ENCODE measurements around the gene RGS8.

The RGS8 gene

DNA sequence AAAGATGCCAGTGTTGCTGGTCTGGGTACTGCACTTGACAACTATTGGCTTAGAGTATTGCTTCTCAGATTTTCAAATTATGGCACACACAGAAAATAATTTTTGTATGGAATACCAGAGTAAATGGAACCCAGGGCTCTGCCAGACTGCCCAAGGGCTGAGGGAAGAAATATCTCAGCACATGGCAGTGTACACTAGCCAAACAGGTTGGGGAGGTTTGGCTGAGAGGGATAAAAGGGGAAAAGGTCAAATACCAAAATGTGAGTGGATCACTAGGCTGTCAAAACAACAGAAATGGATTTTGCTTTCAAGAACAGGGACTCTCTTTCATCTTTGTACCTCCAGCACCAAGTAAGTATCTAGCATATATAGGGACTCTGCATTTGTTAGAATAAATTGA is 3.0 kb upstream of the RGS8 start:
- no peak for DNase-seq
- H3K4me1 Mint-ChIP-seq (ENCODE audit: low read depth) = no peaks in the 10 kb centered on the region
- H3K27me3 Mint-ChIP-seq = peaks cover 28% of the 10 kb centered on the region
- H3K36me3 Mint-ChIP-seq (ENCODE audit: low read depth) = no peaks in the 10 kb centered on the region
- no peak overlapping the region for H3K27ac Mint-ChIP-seq
- H3K9me3 Mint-ChIP-seq = no peaks in the 10 kb centered on the region
- no peak overlapping the region for H3K4me3 Mint-ChIP-seq

GRCh38 chr1:182686446-182686845 is 2.1 kb upstream of the RGS8 start:
- H3K27me3 Mint-ChIP-seq = peaks cover 33% of the 10 kb centered on the region
- no peaks in the 10 kb centered on the region for H3K4me1 Mint-ChIP-seq (ENCODE audit: low read depth)

DNA sequence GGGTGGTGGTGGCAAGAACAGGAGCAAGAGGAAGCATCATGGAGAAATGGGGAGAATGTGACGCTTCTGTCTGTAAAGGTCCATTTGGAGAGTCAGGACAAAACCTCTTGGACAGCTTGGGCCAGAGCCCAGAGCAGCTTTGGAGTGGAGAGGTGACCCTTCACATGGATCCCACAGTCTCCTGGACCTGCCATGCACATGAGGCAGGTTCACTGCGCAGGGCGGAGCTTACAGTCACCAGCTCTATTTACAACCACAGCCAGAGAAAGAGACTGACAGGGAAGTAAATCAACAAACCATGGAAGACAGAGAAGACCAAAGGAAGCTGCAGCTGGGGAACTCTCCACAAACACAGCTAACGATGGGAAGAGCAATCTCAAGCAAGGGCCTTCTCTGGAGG is 828 bp upstream of the RGS8 start:
- Mint-ChIP-seq H3K27ac (no peak overlapping the region), H3K36me3 (ENCODE audit: low read depth) (no peaks in the 10 kb centered on the region), H3K4me1 (ENCODE audit: low read depth) (no peaks in the 10 kb centered on the region), H3K27me3 (peaks cover 28% of the 10 kb centered on the region), H3K9me3 (no peaks in the 10 kb centered on the region), H3K4me3 (no peak overlapping the region)
- no peak for DNase-seq

More at GRCh38 chr1:182686446-182686845, 2.1 kb upstream of the RGS8 start:
- H3K4me3 Mint-ChIP-seq = no peak overlapping the region
- no peak overlapping the region for H3K27ac Mint-ChIP-seq
- H3K9me3 Mint-ChIP-seq = no peaks in the 10 kb centered on the region
- DNase-seq = no peak
- H3K36me3 Mint-ChIP-seq (ENCODE audit: low read depth) = no peaks in the 10 kb centered on the region

DNA sequence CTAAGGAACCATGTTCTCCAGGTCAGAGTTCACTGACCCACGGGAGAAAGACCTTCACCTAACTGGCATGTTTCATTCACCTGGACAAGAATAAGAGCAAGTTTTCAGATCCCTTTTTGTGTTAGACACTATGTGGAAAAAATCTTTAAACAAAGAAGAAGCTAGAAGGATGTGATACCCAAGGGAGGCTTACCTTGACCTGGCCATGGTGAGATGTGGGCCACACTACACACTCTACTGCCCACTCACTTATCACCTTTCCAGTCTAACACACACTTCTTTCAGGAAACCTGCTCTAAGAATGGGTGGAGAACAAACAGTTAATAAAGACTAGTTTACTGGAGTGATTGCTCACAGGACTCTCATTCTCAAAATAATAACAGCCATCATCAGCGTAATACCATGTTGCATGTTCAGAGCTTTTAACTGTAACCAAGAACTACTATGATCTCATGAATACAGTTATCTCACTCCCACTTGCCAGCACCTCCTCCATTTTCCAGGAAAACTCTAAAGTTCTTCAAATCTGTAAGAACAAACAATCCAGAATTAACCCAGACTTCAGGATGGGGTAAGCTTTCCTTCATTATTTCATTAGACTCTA is 1.4 kb downstream of the RGS8 start:
- H3K4me1 Mint-ChIP-seq (ENCODE audit: low read depth) = no peaks in the 10 kb centered on the region
- H3K4me3 Mint-ChIP-seq = no peak overlapping the region
- no peaks in the 10 kb centered on the region for H3K9me3 Mint-ChIP-seq
- no peak overlapping the region for H3K27ac Mint-ChIP-seq
- no peak for DNase-seq
- H3K36me3 Mint-ChIP-seq (ENCODE audit: low read depth) = no peaks in the 10 kb centered on the region
- peaks cover 24% of the 10 kb centered on the region for H3K27me3 Mint-ChIP-seq

DNA sequence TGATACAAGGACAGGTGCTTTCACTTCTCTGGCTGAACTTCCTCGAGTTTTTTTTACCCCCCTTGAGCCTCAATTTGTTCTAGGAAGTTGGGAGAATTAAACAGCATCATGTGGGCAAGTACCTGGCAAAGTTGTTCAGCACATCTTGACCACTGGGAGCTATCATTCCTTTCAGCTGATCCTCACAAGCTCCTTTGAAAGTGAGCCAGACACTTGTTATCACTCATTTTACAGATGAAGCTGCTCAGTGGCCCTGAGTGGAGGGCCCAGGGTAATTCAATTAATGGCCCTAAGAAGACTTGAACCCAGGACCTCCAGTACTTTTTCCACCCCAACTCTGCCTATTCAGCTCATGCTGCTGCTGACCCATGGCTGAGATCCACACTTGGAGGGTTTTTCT is 2.0 kb downstream of the RGS8 start:
- peaks cover 2% of the 10 kb centered on the region for H3K4me1 Mint-ChIP-seq (ENCODE audit: low read depth)
- H3K27ac Mint-ChIP-seq = no peak overlapping the region
- no peaks in the 10 kb centered on the region for H3K9me3 Mint-ChIP-seq
- no peaks in the 10 kb centered on the region for H3K36me3 Mint-ChIP-seq (ENCODE audit: low read depth)
- H3K4me3 Mint-ChIP-seq = no peak overlapping the region
- peaks cover 21% of the 10 kb centered on the region for H3K27me3 Mint-ChIP-seq
- DNase-seq = no peak

DNA sequence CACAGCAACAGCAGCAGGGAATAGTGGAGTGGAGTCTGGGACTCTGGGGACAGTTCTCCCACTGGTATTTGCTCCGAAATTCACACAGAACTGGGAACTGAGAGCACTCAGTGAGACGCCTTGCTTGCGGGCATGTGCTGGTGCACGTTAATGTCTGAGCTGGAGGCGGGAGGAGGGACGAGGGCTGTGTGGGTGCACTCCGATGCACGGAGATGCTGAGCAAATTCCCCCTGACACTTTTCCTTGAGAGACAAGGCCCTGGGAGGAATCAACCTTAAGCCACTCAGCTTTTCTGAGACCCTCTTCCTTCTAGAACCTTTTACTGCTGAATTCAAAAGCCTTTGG is 2.8 kb downstream of the RGS8 start:
- no peak for DNase-seq
- H3K27ac Mint-ChIP-seq = no peak overlapping the region
- H3K4me3 Mint-ChIP-seq = no peak overlapping the region
- H3K9me3 Mint-ChIP-seq = no peaks in the 10 kb centered on the region
- no peaks in the 10 kb centered on the region for H3K36me3 Mint-ChIP-seq (ENCODE audit: low read depth)
- H3K4me1 Mint-ChIP-seq (ENCODE audit: low read depth) = peaks cover 2% of the 10 kb centered on the region
- peaks cover 19% of the 10 kb centered on the region for H3K27me3 Mint-ChIP-seq

DNA sequence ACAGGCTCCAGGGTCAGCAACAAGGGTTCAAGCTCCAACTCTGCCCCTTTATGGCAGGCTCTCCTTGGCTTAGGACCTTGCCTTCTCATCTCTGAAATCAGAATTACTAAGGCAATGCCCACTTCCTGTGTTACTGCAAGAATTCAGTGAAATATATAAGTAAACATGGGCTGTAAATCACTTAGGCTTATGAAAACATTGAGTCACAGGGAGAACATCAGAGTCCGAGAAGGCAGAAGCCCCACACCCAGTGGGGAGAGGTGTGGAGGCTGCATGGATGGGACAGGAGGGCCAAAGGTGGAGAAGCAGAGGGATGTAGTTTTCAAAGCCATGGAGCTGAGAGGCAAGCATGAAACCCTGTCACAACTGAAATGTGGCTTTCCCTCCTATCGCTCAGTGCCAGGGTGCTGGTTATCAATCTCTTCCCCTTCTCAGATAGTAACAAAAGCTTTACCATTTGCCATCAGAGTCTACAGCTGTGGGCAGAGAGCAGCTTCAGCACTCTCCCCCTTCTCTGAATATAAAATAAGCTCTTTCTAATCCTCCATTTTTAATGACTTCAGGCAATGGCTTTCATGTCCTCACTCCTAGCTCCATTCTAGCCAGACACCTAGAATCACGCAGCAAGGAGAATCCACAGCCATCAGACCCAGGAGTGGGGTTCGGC is 3.4 kb downstream of the RGS8 start:
- no peak for DNase-seq
- peaks cover 19% of the 10 kb centered on the region for H3K27me3 Mint-ChIP-seq
- no peak overlapping the region for H3K27ac Mint-ChIP-seq
- no peak overlapping the region for H3K4me3 Mint-ChIP-seq
- peaks cover 2% of the 10 kb centered on the region for H3K4me1 Mint-ChIP-seq (ENCODE audit: low read depth)
- no peaks in the 10 kb centered on the region for H3K9me3 Mint-ChIP-seq
- H3K36me3 Mint-ChIP-seq (ENCODE audit: low read depth) = no peaks in the 10 kb centered on the region

DNA sequence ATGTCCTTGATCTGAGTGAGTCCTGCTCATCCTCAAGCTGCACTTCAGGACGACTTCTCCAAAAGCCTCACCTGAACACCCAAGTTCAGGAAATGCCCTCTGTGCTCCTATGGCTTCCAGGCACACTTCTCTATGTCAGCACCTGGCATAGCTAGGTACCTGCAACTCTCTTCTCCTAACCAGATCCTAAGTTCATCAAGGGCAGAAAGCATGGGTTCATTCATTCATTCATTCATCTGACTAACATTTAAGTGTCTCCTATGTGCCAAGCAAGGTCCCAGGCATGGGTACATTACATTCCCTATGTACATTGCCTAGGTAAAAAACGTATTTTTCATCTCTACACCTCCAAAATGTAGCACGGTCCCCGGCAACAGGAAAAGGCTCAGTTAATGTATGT is 4.0 kb downstream of the RGS8 start:
- no peak for DNase-seq
- no peak overlapping the region for H3K4me3 Mint-ChIP-seq
- H3K4me1 Mint-ChIP-seq (ENCODE audit: low read depth) = peaks cover 2% of the 10 kb centered on the region
- no peak overlapping the region for H3K27ac Mint-ChIP-seq
- no peaks in the 10 kb centered on the region for H3K36me3 Mint-ChIP-seq (ENCODE audit: low read depth)
- peaks cover 19% of the 10 kb centered on the region for H3K27me3 Mint-ChIP-seq
- no peaks in the 10 kb centered on the region for H3K9me3 Mint-ChIP-seq

DNA sequence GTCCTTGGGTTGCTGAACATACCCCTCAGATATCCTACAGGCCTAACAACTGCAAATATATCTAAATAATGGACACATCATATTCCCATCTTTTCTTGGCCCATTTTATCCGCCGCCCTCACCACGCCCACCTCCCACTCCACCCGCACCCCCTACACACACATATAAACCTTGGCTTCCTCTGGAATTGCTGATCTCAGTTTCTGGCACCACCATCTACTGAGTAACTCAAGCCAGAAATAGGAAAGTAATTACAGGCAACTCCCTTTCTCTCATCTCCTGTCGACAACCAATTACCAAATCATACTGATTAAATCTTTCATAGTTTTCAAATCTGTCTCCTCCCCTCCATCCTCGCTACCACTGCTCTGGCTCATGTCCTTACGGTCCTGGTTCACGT is 4.7 kb downstream of the RGS8 start:
- no peaks in the 10 kb centered on the region for H3K36me3 Mint-ChIP-seq (ENCODE audit: low read depth)

GRCh38 chr1:182677397-182678098 is 6.8 kb downstream of the RGS8 start:
- no peak for DNase-seq
- H3K36me3 Mint-ChIP-seq (ENCODE audit: low read depth) = no peaks in the 10 kb centered on the region
- H3K27ac Mint-ChIP-seq = no peak overlapping the region
- peaks cover 2% of the 10 kb centered on the region for H3K4me1 Mint-ChIP-seq (ENCODE audit: low read depth)
- no peak overlapping the region for H3K4me3 Mint-ChIP-seq
- peaks cover 9% of the 10 kb centered on the region for H3K27me3 Mint-ChIP-seq
- no peaks in the 10 kb centered on the region for H3K9me3 Mint-ChIP-seq

More for the DNA sequence above, 4.7 kb downstream of the RGS8 start:
- no peak for DNase-seq
- peaks cover 2% of the 10 kb centered on the region for H3K4me1 Mint-ChIP-seq (ENCODE audit: low read depth)
- no peak overlapping the region for H3K4me3 Mint-ChIP-seq
- H3K9me3 Mint-ChIP-seq = no peaks in the 10 kb centered on the region
- no peak overlapping the region for H3K27ac Mint-ChIP-seq
- H3K27me3 Mint-ChIP-seq = peaks cover 19% of the 10 kb centered on the region

- DNase-seq = no peak
- no peak overlapping the region for H3K4me3 Mint-ChIP-seq
- no peak overlapping the region for H3K27ac Mint-ChIP-seq
- no peaks in the 10 kb centered on the region for H3K9me3 Mint-ChIP-seq
- H3K4me1 Mint-ChIP-seq (ENCODE audit: low read depth) = peaks cover 2% of the 10 kb centered on the region
- peaks cover 13% of the 10 kb centered on the region for H3K27me3 Mint-ChIP-seq
- H3K36me3 Mint-ChIP-seq (ENCODE audit: low read depth) = no peaks in the 10 kb centered on the region
Measured at GRCh38 chr1:182676274-182676673, 8.1 kb downstream of the RGS8 start.

DNA sequence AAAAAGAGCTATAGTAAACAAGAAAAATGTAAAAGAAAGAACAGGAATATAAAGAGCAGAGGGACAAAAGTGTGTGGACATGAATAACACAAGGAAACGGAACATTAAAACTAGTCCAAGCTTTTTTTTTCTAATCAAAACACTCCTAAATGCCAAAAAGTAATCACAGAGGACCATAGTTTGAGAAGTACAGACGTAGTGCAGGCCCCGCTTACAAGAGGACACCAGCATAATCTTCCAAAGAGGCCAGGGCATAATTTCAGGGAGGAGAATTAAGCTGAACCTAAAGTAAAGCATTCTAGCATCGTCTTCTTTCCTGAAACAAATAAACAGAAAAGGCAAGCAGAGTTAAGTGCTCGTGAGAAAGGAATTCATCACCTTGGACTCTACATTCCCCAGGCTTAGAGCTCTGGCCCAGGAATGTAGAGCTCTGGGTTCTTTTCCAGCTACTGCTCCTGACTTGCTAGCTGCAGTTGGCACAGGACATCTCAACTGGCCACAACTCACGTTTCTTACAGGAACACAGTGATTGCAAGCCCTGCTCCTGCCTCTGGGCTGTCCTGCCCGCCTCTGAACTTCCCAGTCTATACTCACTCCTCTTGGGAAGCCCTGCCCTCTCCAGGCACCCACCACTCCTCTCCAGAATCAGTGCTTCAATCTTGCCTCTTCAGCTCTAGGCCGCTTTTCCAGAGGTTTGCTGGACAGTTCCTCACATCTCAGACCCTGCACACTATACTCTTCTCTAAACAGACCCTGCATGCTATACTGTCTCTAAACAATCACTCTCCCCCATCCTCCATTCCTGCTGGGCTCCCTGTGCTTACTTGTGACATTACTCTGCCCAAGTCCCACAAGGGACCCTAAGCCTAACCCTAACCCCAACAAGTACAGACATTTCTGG is 9.8 kb downstream of the RGS8 start:
- H3K4me1 Mint-ChIP-seq (ENCODE audit: low read depth) = peaks cover 2% of the 10 kb centered on the region
- no peaks in the 10 kb centered on the region for H3K9me3 Mint-ChIP-seq
- no peak overlapping the region for H3K27ac Mint-ChIP-seq
- no peak overlapping the region for H3K4me3 Mint-ChIP-seq
- H3K27me3 Mint-ChIP-seq = peaks cover 20% of the 10 kb centered on the region
- DNase-seq = no peak
- H3K36me3 Mint-ChIP-seq (ENCODE audit: low read depth) = no peaks in the 10 kb centered on the region

GRCh38 chr1:182672487-182672836 is 11.9 kb downstream of the RGS8 start:
- Mint-ChIP-seq H3K9me3 (no peaks in the 10 kb centered on the region), H3K4me3 (no peak overlapping the region), H3K4me1 (ENCODE audit: low read depth) (no peaks in the 10 kb centered on the region), H3K27ac (no peak overlapping the region), H3K27me3 (peaks cover 20% of the 10 kb centered on the region), H3K36me3 (ENCODE audit: low read depth) (no peaks in the 10 kb centered on the region)
- DNase-seq = no peak

DNA sequence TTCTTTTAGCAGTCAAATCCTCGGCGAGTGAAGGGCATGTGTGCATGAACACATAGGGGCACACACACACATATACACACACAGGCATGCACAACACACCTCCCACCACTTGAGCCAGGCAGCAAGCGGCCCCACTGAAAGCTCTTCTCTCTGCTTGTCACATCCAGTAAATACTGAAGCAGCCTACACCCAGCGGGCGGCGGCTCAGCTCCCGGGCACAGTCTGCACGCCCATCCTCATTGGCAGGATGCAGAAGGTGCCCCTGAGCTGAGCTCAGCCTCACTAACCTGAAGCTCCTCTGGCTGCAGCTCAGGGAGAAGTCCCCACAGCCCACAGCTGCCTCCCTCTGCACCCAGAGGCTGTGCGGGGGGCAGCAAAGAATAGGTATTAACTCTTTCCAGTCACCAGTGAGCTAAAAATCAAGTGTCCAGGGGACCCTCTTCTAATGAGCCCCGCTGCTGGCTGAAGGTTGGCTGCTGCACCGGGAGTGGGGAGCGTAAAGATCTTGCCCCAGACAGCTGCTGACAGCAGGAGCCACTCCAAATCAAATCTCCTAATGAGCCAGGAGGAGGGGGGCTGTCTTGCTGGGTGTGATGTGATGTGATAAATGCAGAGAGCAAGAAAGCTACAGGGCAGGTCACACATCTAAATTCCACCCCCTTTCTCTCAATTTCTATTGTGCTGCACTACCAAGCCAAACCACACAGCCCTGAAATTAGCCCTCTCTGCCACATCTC is 12.5 kb downstream of the RGS8 start:
- H3K9me3 Mint-ChIP-seq = no peaks in the 10 kb centered on the region
- DNase-seq = no peak
- H3K27ac Mint-ChIP-seq = no peak overlapping the region
- H3K27me3 Mint-ChIP-seq = peaks cover 20% of the 10 kb centered on the region
- no peaks in the 10 kb centered on the region for H3K36me3 Mint-ChIP-seq (ENCODE audit: low read depth)
- no peak overlapping the region for H3K4me3 Mint-ChIP-seq
- H3K4me1 Mint-ChIP-seq (ENCODE audit: low read depth) = no peaks in the 10 kb centered on the region
